ENCODE measurements around the gene TP53INP2. TPM values are rescaled to one million over a fixed set of nuclear protein-coding genes. Genes with fewer than 3 reads are reported as not detected.

TP53INP2 gene
- total RNA-seq, 1 experiment from 2014 or later = 29.7 TPM

DNA sequence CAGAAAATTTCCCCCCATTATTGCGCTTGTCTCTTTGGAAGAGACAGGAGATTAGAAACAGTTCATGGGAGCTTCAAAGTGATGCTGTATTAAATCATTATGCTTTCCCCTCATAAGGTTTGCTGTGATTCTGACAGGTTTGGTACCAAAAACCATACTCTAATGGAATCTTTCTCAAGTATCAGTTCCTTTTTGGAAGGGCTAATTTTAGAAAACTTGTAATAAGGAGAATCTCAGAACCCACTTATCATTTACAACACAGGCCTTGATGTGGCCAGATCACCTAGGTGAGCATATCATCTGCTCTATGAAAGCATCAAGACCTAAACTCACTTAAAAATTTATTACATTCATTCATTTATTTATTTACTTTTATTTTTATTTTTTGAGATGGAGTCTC lies 51.2 kb downstream of the TP53INP2 start:
- TF ChIP-seq, protein P1, sequence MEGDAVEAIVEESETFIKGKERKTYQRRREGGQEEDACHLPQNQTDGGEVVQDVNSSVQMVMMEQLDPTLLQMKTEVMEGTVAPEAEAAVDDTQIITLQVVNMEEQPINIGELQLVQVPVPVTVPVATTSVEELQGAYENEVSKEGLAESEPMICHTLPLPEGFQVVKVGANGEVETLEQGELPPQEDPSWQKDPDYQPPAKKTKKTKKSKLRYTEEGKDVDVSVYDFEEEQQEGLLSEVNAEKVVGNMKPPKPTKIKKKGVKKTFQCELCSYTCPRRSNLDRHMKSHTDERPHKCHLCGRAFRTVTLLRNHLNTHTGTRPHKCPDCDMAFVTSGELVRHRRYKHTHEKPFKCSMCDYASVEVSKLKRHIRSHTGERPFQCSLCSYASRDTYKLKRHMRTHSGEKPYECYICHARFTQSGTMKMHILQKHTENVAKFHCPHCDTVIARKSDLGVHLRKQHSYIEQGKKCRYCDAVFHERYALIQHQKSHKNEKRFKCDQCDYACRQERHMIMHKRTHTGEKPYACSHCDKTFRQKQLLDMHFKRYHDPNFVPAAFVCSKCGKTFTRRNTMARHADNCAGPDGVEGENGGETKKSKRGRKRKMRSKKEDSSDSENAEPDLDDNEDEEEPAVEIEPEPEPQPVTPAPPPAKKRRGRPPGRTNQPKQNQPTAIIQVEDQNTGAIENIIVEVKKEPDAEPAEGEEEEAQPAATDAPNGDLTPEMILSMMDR (IDR thresholded peaks at IDR 0.05; ENCODE audit: insufficient read depth in 1 of 2, low read depth in 1 of 2, low read length in 1 of 2, severe bottlenecking in 1 of 2, unreplicated experiment in 1 of 2) = no peak

DNA sequence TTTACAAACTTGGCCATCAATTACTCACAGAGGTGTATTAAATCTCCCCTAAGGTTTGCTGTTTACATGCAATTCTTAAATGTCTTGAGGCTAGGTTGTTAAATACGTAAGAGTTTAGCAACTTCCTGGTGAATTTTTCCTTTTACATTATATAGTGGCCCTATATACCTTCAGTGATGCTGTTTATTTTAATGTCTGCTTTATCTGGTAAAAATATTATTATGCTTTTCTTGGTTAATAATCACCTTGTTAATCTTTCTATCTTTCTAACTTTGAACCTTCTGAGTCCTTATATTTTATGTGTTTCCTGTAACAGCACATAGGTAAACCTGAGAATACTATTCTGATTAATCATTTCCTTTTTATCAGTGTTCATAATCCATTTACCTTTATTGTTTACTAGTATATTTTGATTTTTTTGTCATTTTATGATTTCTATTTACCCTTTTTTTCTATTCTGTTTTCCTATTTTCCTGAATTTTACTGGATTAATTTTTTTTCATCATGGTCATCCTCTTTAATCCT lies 57.9 kb downstream of the TP53INP2 start:
- Mint-ChIP-seq H3K4me1 (ENCODE audit: low read depth, unreplicated experiment) (no peaks in the 10 kb centered on the region), H3K36me3 (ENCODE audit: insufficient read depth, unreplicated experiment) (peaks cover 93% of the 10 kb centered on the region)

More for the DNA sequence above, 51.2 kb downstream of the TP53INP2 start:
- Mint-ChIP-seq H3K27ac (ENCODE audit: unreplicated experiment) (no peak overlapping the region), H3K36me3 (ENCODE audit: insufficient read depth, unreplicated experiment) (peaks cover 91% of the 10 kb centered on the region), H3K27me3 (ENCODE audit: insufficient read depth, unreplicated experiment) (no peaks in the 10 kb centered on the region), H3K9me3 (ENCODE audit: unreplicated experiment) (no peaks in the 10 kb centered on the region), H3K4me1 (ENCODE audit: low read depth, unreplicated experiment) (no peaks in the 10 kb centered on the region), H3K4me3 (ENCODE audit: unreplicated experiment) (no peak overlapping the region)
- POLR2A ChIA-PET = no interaction called here
- no peak for DNase-seq
- intact Hi-C loops (cut with micrococcal nuclease; ENCODE audit: unreplicated experiment) = no loop called here
- no peaks in the 10 kb centered on the region for H3K4me1 ChIP-seq
- H3K27me3 ChIP-seq (replicated peaks; ENCODE audit: control insufficient read depth, insufficient read depth, low read length) = no peaks in the 10 kb centered on the region
- H3K4me3 ChIP-seq (ENCODE audit: low read depth, low read length) = no peak overlapping the region
- H3K36me3 ChIP-seq (ENCODE audit: control insufficient read depth, insufficient read depth, low read length) = peaks cover 8% of the 10 kb centered on the region
- BruUV-seq (replicated peaks) = no TSS peak
- CTCF ChIA-PET = interaction anchor here (2.6 kb wide), 1 partner anchor 14 kb away, joined by 9 read pairs; no protein-coding TSS in a partner anchor
- H3K9me3 ChIP-seq = no peaks in the 10 kb centered on the region

More for the DNA sequence above, 57.9 kb downstream of the TP53INP2 start:
- H3K9me3 ChIP-seq = no peaks in the 10 kb centered on the region
- H3K4me1 ChIP-seq = no peaks in the 10 kb centered on the region
- no peaks in the 10 kb centered on the region for H3K27me3 ChIP-seq (replicated peaks; ENCODE audit: control insufficient read depth, insufficient read depth, low read length)
- no peak for DNase-seq
- no TSS peak for BruUV-seq (replicated peaks)
- H3K27ac Mint-ChIP-seq (ENCODE audit: unreplicated experiment) = no peak overlapping the region
- no peak overlapping the region for H3K4me3 Mint-ChIP-seq (ENCODE audit: unreplicated experiment)
- no peak overlapping the region for H3K4me3 ChIP-seq (ENCODE audit: low read depth, low read length)
- intact Hi-C loops (cut with micrococcal nuclease; ENCODE audit: unreplicated experiment) = no loop called here
- ChIA-PET CTCF (no interaction called here), POLR2A (no interaction called here)
- no peaks in the 10 kb centered on the region for H3K9me3 Mint-ChIP-seq (ENCODE audit: unreplicated experiment)
- TF ChIP-seq, protein P1 (IDR thresholded peaks at IDR 0.05; ENCODE audit: insufficient read depth in 1 of 2, low read depth in 1 of 2, low read length in 1 of 2, severe bottlenecking in 1 of 2, unreplicated experiment in 1 of 2) = no peak
- no peaks in the 10 kb centered on the region for H3K27me3 Mint-ChIP-seq (ENCODE audit: insufficient read depth, unreplicated experiment)
- peaks cover 5% of the 10 kb centered on the region for H3K36me3 ChIP-seq (ENCODE audit: control insufficient read depth, insufficient read depth, low read length)

Other genes starting within 250 kb of the TP53INP2 start
- 357 and 359 TPM in 2 replicates for gene DYNLRB1, start 187.9 kb upstream of the TP53INP2 start, total RNA-seq (2022)
- 0.88 and 0.95 TPM in 2 replicates for gene MAP1LC3A, start 145.6 kb upstream of the TP53INP2 start, total RNA-seq (2022)
- 61.7 and 62.9 TPM in 2 replicates for gene PIGU, start 27.3 kb upstream of the TP53INP2 start, total RNA-seq (2022)
- gene NCOA6, start 121.3 kb downstream of the TP53INP2 start, total RNA-seq (2022) = 65.1 and 72.7 TPM in 2 replicates
- 42.0 and 46.2 TPM in 2 replicates for gene GGT7, start 168.5 kb downstream of the TP53INP2 start, total RNA-seq (2022)
- 64.5 and 76.0 TPM in 2 replicates for gene ACSS2, start 172.3 kb downstream of the TP53INP2 start, total RNA-seq (2022)

Data from Caco-2 (cell line).